Gastrocnemius medialis (tissue), 4 donors: ENCODE results near the gene BAG5. TPM values are rescaled to one million over a fixed set of nuclear protein-coding genes. Genes with fewer than 3 reads are reported as not detected.

Experiments
- total RNA-seq, 4 donors: library from RNA; depleted of rRNA; stranded (reverse); fragments of >200 nt; gene quantifications; one replicate each; pipeline versions ENCODE4 v1.1.0 to v1.2.3, GENCODE V29; 2016

The BAG5 gene
- total RNA-seq, 4 donors from 2014 or later: 16.9 to 22.6 (median 21.0) TPM

Other genes with a start within 250 kb of the BAG5 start
- 100 to 1,000 TPM; 313 to 538 (median 374) TPM for gene EIF5, start 228.4 kb downstream of the BAG5 start, total RNA-seq
- 10 to 100 TPM; 60.2 to 73.1 (median 71.6) TPM for gene MARK3, start 177.2 kb downstream of the BAG5 start, total RNA-seq
- gene CKB, start 39.8 kb downstream of the BAG5 start, total RNA-seq: 100 to 1,000 TPM in 1 of 4 donors, 10 to 100 TPM in 3; 20.7 to 110 (median 43.4) TPM
- 10 to 100 TPM in 1 of 4 donors, 1 to 10 TPM in 3; 8.3 to 11.0 (median 9.6) TPM for gene TRMT61A, start 33.5 kb downstream of the BAG5 start, total RNA-seq
- gene COA8, start 303 bp upstream of the BAG5 start, total RNA-seq: 100 to 1,000 TPM in 1 of 4 donors, 10 to 100 TPM in 3; 56.7 to 111 (median 71.7) TPM
- 100 to 1,000 TPM; 217 to 398 (median 309) TPM for gene KLC1, start 66.6 kb upstream of the BAG5 start, total RNA-seq
- gene XRCC3, start 152.8 kb upstream of the BAG5 start, total RNA-seq: 10 to 100 TPM in 1 of 4 donors, 1 to 10 TPM in 3; 1.3 to 26.5 (median 3.0) TPM
- gene ZFYVE21, start 153.2 kb upstream of the BAG5 start, total RNA-seq: 10 to 100 TPM; 16.2 to 25.8 (median 20.2) TPM